ENCODE measurements around the gene RIMBP2. TPM values are rescaled to one million over a fixed set of nuclear protein-coding genes. Genes with fewer than 3 reads are reported as not detected.

The RIMBP2 gene
- total and polyA plus RNA-seq, 2 donors (not counting 1 experiment from before 2014, with no cell fraction given), result 0.17 TPM; not detected in 1

GRCh38 chr12:130615861-130616345 is 100.2 kb downstream of the RIMBP2 start:
- Histone ChIP-seq H3K9me3 (ENCODE audit: control insufficient read depth, insufficient read depth, low read depth, low read length) (no peaks in the 10 kb centered on the region), H3K27ac (ENCODE audit: insufficient read depth, low read length) (no peak overlapping the region), H3K27me3 (ENCODE audit: control insufficient read depth, insufficient read depth, low read length) (no peaks in the 10 kb centered on the region), H4K20me1 (ENCODE audit: control insufficient read depth, extremely low read depth, insufficient read depth, low read length) (no peaks in the 10 kb centered on the region), H3K79me2 (ENCODE audit: control insufficient read depth, insufficient read depth, low read length) (no peaks in the 10 kb centered on the region), H3K9ac (ENCODE audit: insufficient read depth, low read length) (no peak overlapping the region), H3K4me1 (ENCODE audit: control insufficient read depth, extremely low read depth, insufficient read depth, low read length) (no peaks in the 10 kb centered on the region), H2AFZ (ENCODE audit: low read length) (no peak overlapping the region), H3K4me2 (ENCODE audit: extremely low read depth, insufficient read depth, low read length) (no peak overlapping the region), H3K36me3 (ENCODE audit: control insufficient read depth, insufficient read depth, low read length) (no peaks in the 10 kb centered on the region), H3K4me3 (replicated peaks in 1 of 4; ENCODE audit: control extremely low read depth in 1 of 4, insufficient read depth in 1 of 4, low read depth in 3 of 4, low read length in 4 of 4) (no peak overlapping the region)
- no peak for DNase-seq (ENCODE audit: low read depth in 2 of 2)
- no peak for TF ChIP-seq CTCF (conservative IDR thresholded peaks at IDR 0.05 in 1 of 2, IDR thresholded peaks at IDR 0.05 in 1 of 2; ENCODE audit: low read depth in 1 of 2, low read length in 2 of 2)
- no peak for TF ChIP-seq EZH2 (IDR thresholded peaks at IDR 0.05; ENCODE audit: low read length, missing control alignments)

- Histone ChIP-seq H3K4me2 (ENCODE audit: extremely low read depth, insufficient read depth, low read length) (no peak overlapping the region), H3K27me3 (ENCODE audit: control insufficient read depth, insufficient read depth, low read length) (no peaks in the 10 kb centered on the region), H3K9me3 (ENCODE audit: control insufficient read depth, insufficient read depth, low read depth, low read length) (no peaks in the 10 kb centered on the region), H3K36me3 (ENCODE audit: control insufficient read depth, insufficient read depth, low read length) (no peaks in the 10 kb centered on the region), H2AFZ (ENCODE audit: low read length) (no peak overlapping the region), H3K4me1 (ENCODE audit: control insufficient read depth, extremely low read depth, insufficient read depth, low read length) (no peaks in the 10 kb centered on the region), H3K4me3 (replicated peaks in 1 of 4; ENCODE audit: control extremely low read depth in 1 of 4, insufficient read depth in 1 of 4, low read depth in 3 of 4, low read length in 4 of 4) (no peak overlapping the region), H3K79me2 (ENCODE audit: control insufficient read depth, insufficient read depth, low read length) (no peaks in the 10 kb centered on the region), H3K9ac (ENCODE audit: insufficient read depth, low read length) (no peak overlapping the region), H4K20me1 (ENCODE audit: control insufficient read depth, extremely low read depth, insufficient read depth, low read length) (no peaks in the 10 kb centered on the region), H3K27ac (ENCODE audit: insufficient read depth, low read length) (no peak overlapping the region)
- no peak for DNase-seq (ENCODE audit: low read depth in 2 of 2)
- TF ChIP-seq EZH2 (IDR thresholded peaks at IDR 0.05; ENCODE audit: low read length, missing control alignments), result no peak
- TF ChIP-seq CTCF (conservative IDR thresholded peaks at IDR 0.05 in 1 of 2, IDR thresholded peaks at IDR 0.05 in 1 of 2; ENCODE audit: low read depth in 1 of 2, low read length in 2 of 2), result no peak
Observed at GRCh38 chr12:130614530-130614905, 101.6 kb downstream of the RIMBP2 start.

- TF ChIP-seq CTCF (conservative IDR thresholded peaks at IDR 0.05 in 1 of 2, IDR thresholded peaks at IDR 0.05 in 1 of 2; ENCODE audit: low read depth in 1 of 2, low read length in 2 of 2) (no peak), EZH2 (IDR thresholded peaks at IDR 0.05; ENCODE audit: low read length, missing control alignments) (no peak)
- no peak for DNase-seq (ENCODE audit: low read depth in 2 of 2)
- no peaks in the 10 kb centered on the region for H3K9me3 ChIP-seq (ENCODE audit: control insufficient read depth, insufficient read depth, low read depth, low read length)
- no peaks in the 10 kb centered on the region for H3K79me2 ChIP-seq (ENCODE audit: control insufficient read depth, insufficient read depth, low read length)
- no peak overlapping the region for H3K9ac ChIP-seq (ENCODE audit: insufficient read depth, low read length)
- H3K27ac ChIP-seq (ENCODE audit: insufficient read depth, low read length), result no peak overlapping the region
- no peaks in the 10 kb centered on the region for H3K27me3 ChIP-seq (ENCODE audit: control insufficient read depth, insufficient read depth, low read length)
- H4K20me1 ChIP-seq (ENCODE audit: control insufficient read depth, extremely low read depth, insufficient read depth, low read length), result no peaks in the 10 kb centered on the region
- no peak overlapping the region for H2AFZ ChIP-seq (ENCODE audit: low read length)
- no peak overlapping the region for H3K4me3 ChIP-seq (replicated peaks in 1 of 4; ENCODE audit: control extremely low read depth in 1 of 4, insufficient read depth in 1 of 4, low read depth in 3 of 4, low read length in 4 of 4)
- H3K4me1 ChIP-seq (ENCODE audit: control insufficient read depth, extremely low read depth, insufficient read depth, low read length), result no peaks in the 10 kb centered on the region
- no peak overlapping the region for H3K4me2 ChIP-seq (ENCODE audit: extremely low read depth, insufficient read depth, low read length)
- no peaks in the 10 kb centered on the region for H3K36me3 ChIP-seq (ENCODE audit: control insufficient read depth, insufficient read depth, low read length)
Observed at GRCh38 chr12:130613831-130614529, 102.1 kb downstream of the RIMBP2 start.

All from fibroblast of lung (primary cell).